DMS79 (cell line): Measurements from ENCODE around the gene MLF1.
"Not testable (repeated sequence)": the region's sequence is repeated elsewhere in the genome, so short reads cannot be mapped to it uniquely, and the experiment has no call there.

Source experiments
- DNase-seq: peaks from one replicate; lab custom pipeline; 2025; lab: John Stamatoyannopoulos, UW

MLF1 gene, protein sequence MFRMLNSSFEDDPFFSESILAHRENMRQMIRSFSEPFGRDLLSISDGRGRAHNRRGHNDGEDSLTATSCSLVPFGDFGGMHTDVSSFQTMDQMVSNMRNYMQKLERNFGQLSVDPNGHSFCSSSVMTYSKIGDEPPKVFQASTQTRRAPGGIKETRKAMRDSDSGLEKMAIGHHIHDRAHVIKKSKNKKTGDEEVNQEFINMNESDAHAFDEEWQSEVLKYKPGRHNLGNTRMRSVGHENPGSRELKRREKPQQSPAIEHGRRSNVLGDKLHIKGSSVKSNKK

GRCh38 chr3:158570999-158571702 is at the start of gene MLF1:
MLF1 (plus strand) TSS chr3:158571194; CDS start chr3:158571301, 107 bp downstream.
- peak; percentile 89 for DNase-seq

DNA sequence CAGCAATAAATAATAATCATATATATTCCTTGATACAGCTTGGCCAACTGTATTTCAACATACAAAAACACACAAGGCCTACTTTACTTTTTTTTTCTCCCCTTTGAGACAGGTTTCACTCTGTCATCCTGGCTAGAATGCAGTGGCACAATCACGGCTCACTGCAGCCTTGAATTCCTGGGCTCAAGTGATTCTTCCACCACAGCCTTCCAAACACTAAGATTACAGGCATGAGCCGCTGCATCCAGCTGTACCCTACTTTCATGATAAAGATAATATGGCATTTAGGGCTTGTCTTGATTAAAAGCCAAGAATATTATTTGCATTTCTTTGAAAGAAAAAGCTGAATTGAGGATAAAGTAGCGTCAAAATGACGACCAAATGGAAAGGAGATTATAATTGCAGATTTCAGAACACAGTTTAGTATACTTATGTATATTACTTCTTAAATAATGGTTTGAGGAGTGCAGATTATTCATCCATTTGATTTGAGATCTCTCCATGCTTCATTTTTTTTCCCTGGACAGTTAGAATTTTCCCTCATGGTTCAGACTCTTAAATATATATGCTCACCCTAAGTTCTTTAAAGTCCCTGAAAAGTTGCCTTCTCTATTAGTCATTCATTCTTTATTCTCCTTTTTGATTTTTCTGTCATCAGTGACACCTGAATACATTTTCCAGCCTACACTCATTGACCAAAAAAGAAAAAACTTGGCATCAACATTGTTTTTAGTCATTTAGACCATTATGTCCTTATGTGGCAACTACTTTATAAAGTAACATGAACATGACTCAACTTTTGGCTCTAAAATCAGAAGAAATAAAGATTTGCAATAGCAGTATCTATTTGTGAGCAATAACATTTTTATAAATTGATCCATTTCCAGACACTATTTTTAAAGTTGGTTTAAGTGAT is 48.5 kb upstream of the MLF1 start:
- DNase-seq, result no peak

- no peak for DNase-seq
Measured at GRCh38 chr3:158528076-158528674, 42.8 kb upstream of the MLF1 start.

GRCh38 chr3:158531334-158531733 is 39.7 kb upstream of the MLF1 start:
- DNase-seq, result no peak

GRCh38 chr3:158532099-158532734 is 38.8 kb upstream of the MLF1 start:
- DNase-seq, result no peak

GRCh38 chr3:158535918-158536317 is 35.1 kb upstream of the MLF1 start:
- no peak for DNase-seq

DNA sequence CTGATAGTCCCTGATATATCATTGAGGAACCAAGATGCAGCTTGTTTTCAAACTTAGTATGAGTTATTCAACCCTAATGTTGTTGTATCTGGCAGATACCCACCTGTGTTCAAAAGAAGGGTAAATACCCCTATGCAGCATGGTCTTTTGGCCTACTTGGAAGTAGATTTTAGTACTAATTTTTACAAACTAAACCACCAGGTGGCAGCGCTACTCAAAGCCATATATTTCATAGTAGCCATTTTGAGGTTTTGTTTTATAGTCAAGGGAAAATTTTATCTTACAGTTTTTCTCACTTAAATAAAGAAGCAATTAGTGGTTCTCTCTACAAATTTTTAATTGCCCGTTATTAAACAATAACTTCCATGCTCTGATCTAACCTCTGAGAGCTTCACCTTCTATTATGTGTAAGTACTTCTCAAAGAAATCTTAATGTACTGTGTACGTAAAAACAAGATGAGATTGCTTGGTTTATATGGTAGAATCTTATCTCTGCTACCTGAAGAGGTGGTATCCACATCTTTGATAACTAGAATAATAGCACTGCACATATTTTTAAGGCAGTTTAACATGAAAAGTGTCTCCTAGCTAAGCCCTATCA is 31.5 kb upstream of the MLF1 start:
- DNase-seq, result no peak

DNA sequence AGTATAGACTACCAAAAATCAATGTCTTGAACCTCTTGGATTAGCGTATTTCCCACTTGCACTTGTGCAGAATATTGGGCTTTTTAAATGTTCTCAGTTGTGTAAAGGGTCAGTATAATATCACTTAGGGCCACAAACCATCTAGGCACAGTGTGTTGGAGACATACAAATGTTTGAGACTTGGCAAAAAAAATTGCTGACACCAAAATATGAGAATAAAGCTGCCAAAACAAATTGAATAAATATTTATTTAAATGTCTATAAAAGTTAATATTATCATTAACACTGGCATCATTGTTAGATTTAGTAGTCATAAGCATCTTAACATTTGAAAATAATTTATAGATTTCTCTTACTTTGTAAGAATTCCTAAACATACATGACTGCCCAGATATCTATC is 30.9 kb upstream of the MLF1 start:
- no peak for DNase-seq

DNA sequence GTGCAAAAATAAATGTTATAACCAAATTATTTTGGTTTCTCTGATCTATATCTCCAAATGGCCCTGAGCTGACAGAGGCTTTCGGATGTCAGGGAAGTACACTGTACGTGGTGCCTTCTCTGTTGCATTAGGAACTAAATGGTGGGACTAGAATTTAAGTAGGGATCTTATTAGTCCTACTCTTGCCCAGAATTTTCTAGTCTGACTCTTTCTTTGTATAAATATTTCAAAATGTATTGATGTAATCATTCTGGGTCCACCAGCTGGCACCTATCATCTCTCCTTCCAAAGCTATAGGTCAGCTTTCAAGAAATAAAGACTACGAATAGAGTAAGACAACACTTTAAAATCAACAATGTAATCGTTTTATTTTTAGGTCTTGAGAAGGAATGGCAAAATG is 22.3 kb upstream of the MLF1 start:
- DNase-seq, result no peak

GRCh38 chr3:158549938-158550337 is 21.1 kb upstream of the MLF1 start:
- DNase-seq, result not testable (repeated sequence)

GRCh38 chr3:158552124-158552523 is 18.9 kb upstream of the MLF1 start:
- no peak for DNase-seq

DNA sequence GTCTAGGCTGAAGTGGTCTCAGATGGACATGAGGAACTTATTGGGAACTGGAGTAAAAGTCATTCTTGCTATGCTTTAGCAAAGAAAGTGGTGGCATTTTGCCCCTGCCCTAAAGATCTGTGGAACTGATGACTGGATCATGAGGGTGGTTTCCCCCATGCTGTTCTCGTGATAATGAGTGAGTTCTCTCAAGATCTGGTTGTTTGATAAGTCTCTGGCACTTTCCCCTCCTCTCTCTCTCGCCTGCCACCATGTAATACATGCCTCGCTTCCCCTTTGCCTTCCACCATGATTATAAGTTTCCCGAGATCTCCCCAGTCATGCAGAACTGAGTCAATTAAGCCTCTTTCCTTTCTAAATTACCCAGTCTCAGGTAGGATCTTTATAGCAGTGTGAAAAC is 11.5 kb upstream of the MLF1 start:
- DNase-seq, result no peak

DNA sequence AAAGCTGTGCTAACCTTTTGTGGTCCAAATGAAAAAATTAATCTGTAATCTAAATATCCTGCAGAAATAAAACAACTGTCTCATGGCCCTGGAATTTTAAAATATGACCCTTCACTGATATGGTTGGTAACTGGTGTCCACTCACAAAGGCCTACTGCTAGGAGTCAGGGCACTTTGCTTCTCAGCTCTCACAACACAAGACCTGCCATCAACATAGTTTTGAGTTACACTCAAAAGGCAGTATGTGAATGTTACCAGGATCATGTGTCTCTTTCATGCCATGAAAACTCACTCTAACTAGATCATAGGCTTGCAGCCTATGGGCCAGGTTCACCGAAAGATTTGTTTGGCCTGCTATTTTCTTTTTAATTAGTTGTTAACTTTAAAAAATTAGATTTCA is 10.0 kb upstream of the MLF1 start:
- DNase-seq, result no peak

DNA sequence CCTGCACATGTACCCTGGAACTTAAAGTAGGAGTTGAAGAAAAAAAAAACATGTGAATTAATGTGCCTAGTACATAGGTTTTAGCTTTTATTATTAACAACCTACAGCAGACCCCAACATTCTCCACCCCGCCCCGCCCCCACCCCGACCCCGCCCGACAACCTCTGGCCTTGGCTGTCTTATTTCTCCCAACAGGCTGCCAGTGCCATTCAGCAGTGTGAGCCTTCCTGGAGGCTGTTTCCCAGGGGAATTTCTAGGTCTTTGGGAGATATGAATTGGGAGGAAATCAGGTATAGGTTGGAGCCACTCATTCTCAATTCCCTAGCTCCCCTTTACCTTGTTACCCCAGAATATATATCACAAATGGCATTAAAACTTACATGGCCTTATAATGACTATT is 8.3 kb upstream of the MLF1 start:
- DNase-seq, result no peak

DNA sequence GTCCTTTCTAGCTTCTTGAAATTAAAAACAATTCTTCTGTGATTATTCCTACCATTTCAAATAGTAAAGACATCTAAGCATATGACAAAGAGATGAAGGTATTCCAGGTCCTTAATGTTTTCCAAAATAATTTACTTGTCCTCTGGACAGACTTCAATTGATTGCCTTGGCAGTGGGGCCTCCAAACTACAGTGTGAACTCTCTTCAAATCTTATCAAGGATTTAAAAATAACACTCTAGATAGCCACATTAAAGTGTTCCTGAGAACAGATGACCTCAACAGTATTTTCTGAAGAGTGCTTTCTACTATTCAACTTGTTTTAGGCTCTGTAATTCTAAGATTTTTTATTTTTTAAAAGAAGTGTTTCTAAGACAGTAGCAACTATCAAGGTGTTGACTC is 7.9 kb upstream of the MLF1 start:
- DNase-seq, result no peak

DNA sequence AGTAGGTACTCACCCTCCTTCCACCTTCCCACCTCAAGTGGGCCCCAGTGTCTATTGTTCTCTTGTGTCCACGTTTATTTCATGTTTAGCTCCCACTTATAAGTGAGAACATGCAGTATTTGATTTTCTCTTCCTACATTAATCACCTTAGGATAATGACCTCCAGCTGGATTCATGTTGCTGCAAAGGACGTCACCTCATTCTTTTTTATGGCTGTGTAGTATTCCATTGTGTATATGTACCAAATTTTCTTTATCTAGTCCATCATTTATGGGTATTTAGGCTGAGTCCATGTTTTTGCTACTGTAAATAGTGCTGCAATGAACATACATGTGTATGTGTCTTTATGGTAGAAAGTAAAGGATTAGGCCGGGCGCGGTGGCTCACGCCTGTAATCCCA is 5.9 kb upstream of the MLF1 start:
- DNase-seq, result no peak

DNA sequence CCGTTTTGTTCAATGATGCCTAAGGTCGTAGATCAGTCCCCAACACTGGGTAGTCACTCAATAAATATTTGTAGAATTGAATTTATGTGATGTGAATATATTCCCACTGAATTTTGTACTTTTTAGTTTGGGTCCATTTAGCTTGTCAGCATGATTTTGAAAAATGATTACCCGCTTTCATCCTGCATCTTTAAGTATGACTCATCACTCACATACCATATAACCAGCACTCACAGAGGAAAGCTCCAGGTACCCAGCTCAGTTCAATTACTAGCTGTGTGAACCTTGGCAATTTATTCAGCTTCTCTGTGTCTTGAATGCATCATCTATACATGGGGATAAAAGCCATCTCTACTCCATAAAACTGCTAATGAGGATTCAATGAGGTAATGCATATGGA is 2.2 kb upstream of the MLF1 start:
- no peak for DNase-seq

DNA sequence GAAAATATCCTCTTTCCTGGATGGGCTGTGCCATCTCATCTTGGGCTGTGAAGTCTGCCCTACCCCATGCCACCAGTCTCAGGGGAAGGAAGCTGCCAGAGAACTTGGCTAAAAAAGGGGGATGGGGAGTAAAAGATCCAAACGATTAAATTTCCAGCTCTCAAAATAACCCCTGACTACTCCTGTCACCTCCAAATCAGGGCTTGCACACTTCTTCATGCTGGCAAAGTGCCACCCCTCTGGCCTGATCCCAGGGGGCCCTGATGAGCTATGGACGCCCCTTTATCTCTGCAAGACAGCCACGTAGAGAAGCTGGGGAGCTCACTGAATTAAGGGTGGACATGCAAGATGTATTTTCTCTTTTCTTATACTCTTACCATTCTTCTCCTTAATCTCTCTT is 1.2 kb upstream of the MLF1 start:
- no peak for DNase-seq

GRCh38 chr3:158571969-158572765 is 1.2 kb downstream of the MLF1 start:
- DNase-seq, result no peak

DNA sequence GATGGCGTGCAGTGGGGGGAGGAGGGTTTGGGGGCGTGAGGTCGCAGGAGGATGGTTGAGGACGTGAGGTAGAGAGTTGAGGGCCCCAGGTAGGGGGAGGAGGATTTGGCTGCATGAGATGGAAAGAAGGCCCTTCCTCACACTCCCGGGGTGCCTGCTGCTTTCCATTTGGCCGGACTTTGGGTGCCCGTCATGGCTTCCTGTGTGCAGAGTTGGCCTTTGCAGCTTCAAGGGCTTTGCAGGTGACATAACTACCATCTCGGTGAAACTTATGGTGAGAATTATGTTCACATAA is 1.7 kb downstream of the MLF1 start:
- no peak for DNase-seq

GRCh38 chr3:158573714-158574113 is 2.7 kb downstream of the MLF1 start:
- no peak for DNase-seq
